Adipose tissue (tissue), 3 donors: ENCODE measurements around the gene GCG. TPM values are rescaled to one million over a fixed set of nuclear protein-coding genes. Genes with fewer than 3 reads are reported as not detected.

Experiments used
- H3K27ac ChIP-seq: one replicate; pipeline ENCODE4 v1.5.1; 2013; ENCODE audit warnings: low read depth, low read length
- WGBS, 3 donors: extraction: QIAGEN DNeasy Blood & Tissue Kit; methylation state at CpG; one replicate each; pipeline ENCODE4 v1.1.7; 2013; 5-methylcytosine and 5-hydroxymethylcytosine counted together
- polyA plus RNA-seq, 3 donors: library from polyadenylated mRNA; stranded (reverse); fragments of 200-250 nt; gene quantifications; one replicate each; pipeline ENCODE4 v1.2.3, GENCODE V29; 2013
- donor health status: healthy with polysubstance abuse.
- donor health status: Bipolar disorder and iron deficiency.
- donor health status: healthy.

Gene GCG
- polyA plus RNA-seq, 3 donors = 1.2 to 258 TPM; not detected in 1

GRCh38 chr2:162156149-162156548 lies 4.1 kb upstream of the GCG start:
- H3K27ac ChIP-seq = no peak overlapping the region
- 70 to 82% (median 76%) methylated on average over 3 of the region's 3 CpGs for WGBS, 3 donors

- 75 to 87% (median 86%) methylated on average over 3 of the region's 3 CpGs for WGBS, 3 donors
- no peak overlapping the region for H3K27ac ChIP-seq
Measured at GRCh38 chr2:162155093-162155492, 3.0 kb upstream of the GCG start.

- H3K27ac ChIP-seq = no peak overlapping the region
- WGBS, 3 donors = 3 to 7% (median 5%) methylated on average over 5 of the region's 5 CpGs
Measured at GRCh38 chr2:162153608-162154224, 1.7 kb upstream of the GCG start.

GRCh38 chr2:162149940-162150339 lies 2.1 kb downstream of the GCG start:
- 86 to 92% (median 91%) methylated on average over 8 of the region's 8 CpGs for WGBS, 3 donors
- H3K27ac ChIP-seq = no peak overlapping the region

GRCh38 chr2:162149466-162149865 lies 2.6 kb downstream of the GCG start:
- 79 to 85% (median 82%) methylated on average over 2 of the region's 2 CpGs for WGBS, 3 donors
- H3K27ac ChIP-seq = no peak overlapping the region

- WGBS, 3 donors = 38 to 65% (median 60%) methylated on average over 3 of the region's 3 CpGs
- no peak overlapping the region for H3K27ac ChIP-seq
Measured at GRCh38 chr2:162148956-162149355, 3.1 kb downstream of the GCG start.

GRCh38 chr2:162143969-162144368 lies 8.1 kb downstream of the GCG start:
- no peak overlapping the region for H3K27ac ChIP-seq
- 84 to 93% (median 91%) methylated on average over 4 of the region's 4 CpGs for WGBS, 3 donors

DNA sequence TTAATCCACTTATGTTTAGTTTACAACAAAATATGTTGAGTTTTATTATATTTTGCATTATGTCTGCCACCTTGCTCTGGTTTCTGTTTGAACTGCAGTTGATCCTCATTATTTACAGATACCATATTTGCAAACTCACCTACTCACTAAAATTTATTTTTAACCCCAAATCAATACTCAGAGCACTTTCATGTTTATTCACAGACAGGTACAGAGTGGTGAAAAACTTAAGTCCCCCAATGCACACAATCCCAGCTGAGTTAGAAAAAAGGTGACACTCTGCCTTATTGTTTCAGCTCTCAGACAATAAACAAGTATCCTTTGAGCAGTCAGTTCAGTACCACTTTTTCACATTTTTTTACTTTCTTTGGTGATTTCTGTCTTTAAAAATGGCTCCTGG lies 13.7 kb downstream of the GCG start:
- no peak overlapping the region for H3K27ac ChIP-seq

DNA sequence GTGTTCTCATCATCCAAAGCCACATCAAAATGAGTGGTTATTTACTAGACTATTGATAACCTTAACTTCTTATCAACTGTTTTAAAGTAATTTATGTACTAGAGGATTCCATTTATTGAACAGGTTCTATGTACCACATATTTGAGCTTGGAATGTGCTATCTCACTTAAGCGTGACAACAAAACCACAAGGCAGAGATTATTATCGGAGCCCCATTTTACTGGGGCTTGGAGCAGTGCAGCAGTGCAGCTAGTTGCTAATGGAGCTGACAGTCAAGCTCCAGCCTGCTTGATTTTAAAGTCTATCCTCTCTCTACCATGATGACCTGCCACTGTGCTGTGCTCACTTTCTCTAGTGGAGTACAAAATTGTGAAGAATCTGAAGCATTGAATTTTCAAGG lies 24.6 kb downstream of the GCG start:
- 77 to 82% (median 78%) methylated on average over 2 of the region's 2 CpGs for WGBS, 3 donors

DNA sequence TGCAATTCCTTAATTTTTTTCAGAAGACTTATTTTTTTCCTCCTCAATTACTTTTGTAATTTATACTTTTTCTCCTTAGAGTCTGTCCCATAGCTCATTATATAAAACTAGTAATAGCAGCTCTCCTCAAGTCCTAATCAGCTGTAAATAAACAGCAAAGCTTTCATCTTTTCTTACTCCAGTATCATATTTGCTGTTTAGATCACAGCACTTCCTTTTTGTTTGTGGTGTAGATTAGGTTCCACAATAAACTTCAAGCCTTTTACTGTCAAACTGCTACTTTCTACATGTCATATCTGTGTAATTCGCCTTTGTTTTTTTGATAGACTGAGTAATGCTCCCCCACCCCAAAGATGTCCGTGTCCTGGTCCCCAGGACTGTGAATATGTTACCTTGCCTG lies 25.5 kb downstream of the GCG start:
- WGBS, 3 donors = 64 to 71% (median 67%) methylated on average over 2 of the region's 2 CpGs
- H3K27ac ChIP-seq = no peak overlapping the region

More for the DNA sequence above, 24.6 kb downstream of the GCG start:
- no peak overlapping the region for H3K27ac ChIP-seq

DNA sequence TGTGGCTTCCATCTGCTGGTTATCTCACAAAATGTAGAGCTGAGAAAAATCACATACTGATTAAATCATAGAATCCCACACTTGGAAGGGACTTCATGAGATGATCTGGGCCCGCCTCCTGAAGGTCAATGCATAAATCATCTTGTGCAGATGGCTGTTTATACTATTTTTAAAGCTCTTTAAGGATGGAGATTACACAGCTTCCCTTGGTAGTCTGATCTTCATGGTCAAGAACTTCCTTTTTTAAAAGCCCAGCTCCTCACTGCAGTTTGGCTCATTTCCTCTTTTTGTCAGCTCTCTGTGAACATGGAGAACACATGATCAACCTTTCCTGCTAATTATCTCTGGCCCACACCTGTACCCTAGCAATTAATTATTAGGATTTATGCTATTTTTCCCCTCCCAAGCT lies 25.9 kb downstream of the GCG start:
- no peak overlapping the region for H3K27ac ChIP-seq
- WGBS, 3 donors = 10 to 37% (median 25%) methylated on average over 1 of the region's 1 CpG

GRCh38 chr2:162125138-162125537 lies 26.9 kb downstream of the GCG start:
- H3K27ac ChIP-seq = no peak overlapping the region
- 85 to 88% (median 86%) methylated on average over 2 of the region's 2 CpGs for WGBS, 3 donors

DNA sequence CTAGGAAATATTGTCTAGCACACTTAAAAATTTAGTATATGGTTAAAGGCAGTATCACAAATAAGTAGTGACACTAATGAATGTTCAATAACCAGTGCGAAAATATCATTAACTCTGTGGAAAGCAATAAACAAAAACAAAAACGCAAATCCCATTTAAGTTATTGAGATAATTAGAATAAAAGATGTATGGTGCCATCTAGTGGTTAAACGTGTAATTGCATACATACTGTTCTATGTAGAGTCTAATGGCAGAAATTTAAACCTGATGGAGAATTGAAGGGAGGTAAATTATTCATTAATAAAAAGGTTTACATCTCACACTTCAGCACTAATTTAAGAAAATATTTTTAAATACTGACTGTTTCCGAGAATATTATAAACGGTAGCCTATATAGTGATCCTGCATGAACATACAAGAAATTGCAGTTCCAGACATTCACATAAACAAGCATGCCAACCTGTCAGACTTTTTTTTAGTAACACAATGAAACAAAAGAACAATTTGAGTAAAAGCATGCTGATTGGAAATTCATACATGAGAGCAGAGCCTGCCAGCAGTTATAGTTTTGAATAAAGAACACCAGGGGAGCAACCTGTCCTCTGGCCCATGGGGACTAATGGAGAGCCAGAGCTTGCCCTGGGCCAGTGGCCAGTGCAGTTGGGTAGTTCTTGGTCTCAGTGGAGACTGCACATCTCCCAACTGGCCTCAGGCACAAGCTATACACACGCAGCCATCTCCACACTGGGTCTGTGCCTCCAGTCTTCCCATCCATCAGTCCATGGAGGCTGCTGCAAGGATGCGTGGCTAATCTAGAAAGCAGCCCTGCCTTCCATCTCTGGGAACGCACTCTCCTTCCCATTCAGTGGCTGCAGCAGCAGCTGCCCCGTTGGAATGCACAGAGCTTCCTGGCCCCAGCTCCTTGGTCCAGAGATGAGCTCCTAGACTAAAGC lies 28.0 kb downstream of the GCG start:
- H3K27ac ChIP-seq = no peak overlapping the region
- WGBS, 3 donors = 28 to 37% (median 34%) methylated on average over 9 of the region's 9 CpGs

DNA sequence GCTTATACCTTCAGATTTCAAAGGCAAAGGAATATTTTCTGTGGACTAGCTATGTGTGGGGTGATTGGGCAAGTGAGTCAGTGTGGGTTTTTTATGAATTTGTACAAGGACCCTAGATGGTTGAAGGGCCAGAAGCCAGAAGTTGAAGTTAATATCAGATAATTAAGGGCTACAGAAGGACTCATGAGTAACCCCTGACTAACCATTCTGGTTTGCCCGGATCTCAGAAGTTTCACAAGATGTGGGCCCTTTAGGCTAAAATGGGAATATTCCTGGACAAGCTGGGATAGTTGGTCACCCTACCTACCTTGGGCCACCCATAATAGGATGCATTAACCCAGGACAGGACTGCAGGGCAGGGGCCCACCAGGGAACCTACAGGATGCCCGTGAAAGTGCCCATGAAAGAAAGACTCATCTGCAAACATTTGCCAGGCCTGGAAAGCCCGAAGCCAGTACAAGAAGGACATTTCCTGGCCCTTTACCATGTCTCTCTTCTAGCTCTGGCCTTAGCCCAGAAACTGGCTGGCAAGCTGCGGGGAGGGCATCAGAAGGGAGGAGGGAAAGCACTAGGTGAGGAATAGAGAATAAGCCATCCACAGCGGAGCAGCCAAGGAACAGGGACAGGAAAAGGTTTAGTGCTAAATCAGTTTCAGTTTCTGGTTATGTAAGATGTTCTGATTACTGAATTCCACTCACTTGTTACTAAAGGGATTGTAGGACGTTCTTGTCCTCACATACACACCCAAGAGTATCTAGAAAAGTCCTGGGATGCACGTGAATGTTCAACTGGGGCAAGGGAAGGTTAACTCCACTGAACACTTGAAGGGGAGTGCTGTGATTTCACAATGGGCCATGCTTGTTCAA lies 33.6 kb downstream of the GCG start:
- no peak overlapping the region for H3K27ac ChIP-seq

DNA sequence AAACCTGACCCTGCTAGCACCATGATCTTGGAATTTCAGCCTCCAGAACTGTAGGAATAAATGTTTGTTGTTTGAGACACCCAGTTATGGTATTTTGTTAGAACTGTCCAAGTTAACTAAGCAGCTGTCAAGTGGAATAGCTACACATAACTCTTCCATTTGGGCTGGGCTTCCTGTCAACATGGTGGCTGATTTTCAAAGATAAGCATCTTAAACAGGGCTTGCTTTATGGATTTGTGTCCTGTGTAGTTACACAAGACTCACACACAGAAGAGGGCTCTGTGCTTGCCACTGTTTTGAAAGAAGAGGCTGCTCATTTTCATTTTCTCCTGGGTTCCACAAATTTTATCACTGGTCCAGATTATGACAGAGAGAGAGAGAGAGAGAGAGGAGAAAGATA lies 35.7 kb downstream of the GCG start:
- no peak overlapping the region for H3K27ac ChIP-seq

More for the DNA sequence above, 33.6 kb downstream of the GCG start:
- 52 to 54% (median 53%) methylated on average over 7 of the region's 7 CpGs for WGBS, 3 donors

DNA sequence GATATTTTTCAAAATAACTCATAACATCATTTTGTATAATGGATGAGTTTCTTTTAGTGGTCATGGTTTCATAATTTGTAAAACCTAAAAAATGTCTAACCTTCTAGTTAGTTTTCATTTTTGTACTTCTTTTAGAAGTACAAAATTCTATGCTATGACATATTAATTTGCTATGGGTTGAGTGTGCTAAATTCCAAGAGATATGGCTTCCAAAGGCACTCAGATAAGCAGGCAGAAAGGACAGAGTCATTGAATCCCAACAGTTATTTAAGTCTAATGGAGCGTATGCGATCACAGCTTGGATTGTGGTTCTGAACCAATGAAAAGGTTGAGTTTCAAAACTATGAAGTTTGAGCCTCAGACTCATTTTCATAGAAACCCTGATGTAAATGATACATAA lies 37.0 kb downstream of the GCG start:
- no peak overlapping the region for H3K27ac ChIP-seq
- 98 to 100% (median 99%) methylated on average over 2 of the region's 2 CpGs for WGBS, 3 donors

- no peak overlapping the region for H3K27ac ChIP-seq
- WGBS, 3 donors = 24 to 28% (median 26%) methylated on average over 1 of the region's 1 CpG
Measured at GRCh38 chr2:162114271-162114670, 37.8 kb downstream of the GCG start.

- no peak overlapping the region for H3K27ac ChIP-seq
Measured at GRCh38 chr2:162113776-162114168, 38.3 kb downstream of the GCG start.

More at GRCh38 chr2:162113776-162114168, 38.3 kb downstream of the GCG start:
- 42 to 79% (median 59%) methylated on average over 1 of the region's 1 CpG for WGBS, 3 donors
